ENCODE measurements around the gene ZNF485. TPM values are rescaled to one million over a fixed set of nuclear protein-coding genes. Genes with fewer than 3 reads are reported as not detected.

ZNF485 gene
- total RNA-seq, 1 experiment from 2014 or later = 1.2 TPM

GRCh38 chr10:43605850-43606322, 352 bp upstream of the ZNF485 start:
- TF ChIP-seq EZH2phosphoT487 (IDR thresholded peaks at IDR 0.05; ENCODE audit: borderline replicate concordance, low read length) (no peak), EZH2 (IDR thresholded peaks at IDR 0.05; ENCODE audit: low read length, unreplicated experiment) (no peak), CTCF (conservative IDR thresholded peaks at IDR 0.05; ENCODE audit: low read depth, low read length) (peak; percentile 35)
- Histone ChIP-seq H3K4me3 (ENCODE audit: low read length) (peak overlapping the region; percentile 77), H3K79me2 (ENCODE audit: low read length) (no peaks in the 10 kb centered on the region), H4K20me1 (ENCODE audit: low read length) (no peaks in the 10 kb centered on the region), H3K27ac (ENCODE audit: low read length) (no peak overlapping the region), H3K36me3 (ENCODE audit: low read depth, low read length) (peaks cover 8% of the 10 kb centered on the region; the same call in 1 of the 2 replicates), H3K4me1 (ENCODE audit: insufficient read depth, low read length) (peaks cover 9% of the 10 kb centered on the region), H2AFZ (ENCODE audit: low read length) (peak overlapping the region; percentile 88), H3K27me3 (ENCODE audit: low read length) (no peaks in the 10 kb centered on the region), H3K9me3 (ENCODE audit: low read length) (0 out of 2 replicates have a peak, but pooled peaks cover 2% of the 10 kb centered on the region), H3K9me2 (replicated peaks; ENCODE audit: low read length) (no peaks in the 10 kb centered on the region), H3K4me2 (ENCODE audit: low read length) (peak overlapping the region; percentile 92), H3F3A (ENCODE audit: low read length, unreplicated experiment) (no peaks in the 10 kb centered on the region), H3K9ac (ENCODE audit: low read length) (peak overlapping the region; percentile 85; the same call in 1 of the 2 replicates)
- DNase-seq (no peak), ATAC-seq (peak; percentile 63)
- intact Hi-C loops (cut with micrococcal nuclease) = loop anchor here (1.0 kb wide), 1 partner anchor 32 kb away; the partner anchor contains the start of gene ZNF239
- ChIA-PET CTCF (no interaction called here), POLR2A (ENCODE audit: unreplicated experiment) (no interaction called here)
- no TSS peak for BruUV-seq (replicated peaks)

- Histone ChIP-seq H3K4me3 (ENCODE audit: low read length) (peak overlapping the region; percentile 77), H3K4me2 (ENCODE audit: low read length) (peak overlapping the region; percentile 92), H2AFZ (ENCODE audit: low read length) (peak overlapping the region; percentile 88), H3K36me3 (ENCODE audit: low read depth, low read length) (peaks cover 18% of the 10 kb centered on the region), H3F3A (ENCODE audit: low read length, unreplicated experiment) (no peaks in the 10 kb centered on the region), H4K20me1 (ENCODE audit: low read length) (no peaks in the 10 kb centered on the region), H3K27ac (ENCODE audit: low read length) (no peak overlapping the region), H3K9me3 (ENCODE audit: low read length) (0 out of 2 replicates have a peak, but pooled peaks cover 7% of the 10 kb centered on the region), H3K4me1 (ENCODE audit: insufficient read depth, low read length) (peaks cover 9% of the 10 kb centered on the region), H3K79me2 (ENCODE audit: low read length) (no peaks in the 10 kb centered on the region), H3K27me3 (ENCODE audit: low read length) (no peaks in the 10 kb centered on the region), H3K9ac (ENCODE audit: low read length) (peak overlapping the region; percentile 85; the same call in 1 of the 2 replicates), H3K9me2 (replicated peaks; ENCODE audit: low read length) (no peaks in the 10 kb centered on the region)
- no peak for TF ChIP-seq CTCF (conservative IDR thresholded peaks at IDR 0.05; ENCODE audit: low read depth, low read length)
- BruUV-seq (replicated peaks) = TSS peak; percentile 46
- DNase-seq (no peak), ATAC-seq (no peak)
- ChIA-PET POLR2A (ENCODE audit: unreplicated experiment) (no interaction called here), CTCF (no interaction called here)
- intact Hi-C loops (cut with micrococcal nuclease) = no loop called here
Observed at GRCh38 chr10:43607199-43607573, 948 bp downstream of the ZNF485 start.

GRCh38 chr10:43610636-43611035, 4.4 kb downstream of the ZNF485 start:
- BruUV-seq (replicated peaks) = no TSS peak

More at GRCh38 chr10:43610636-43611035, 4.4 kb downstream of the ZNF485 start:
- ChIA-PET CTCF (no interaction called here), POLR2A (ENCODE audit: unreplicated experiment) (no interaction called here)
- TF ChIP-seq CTCF (conservative IDR thresholded peaks at IDR 0.05; ENCODE audit: low read depth, low read length) = no peak
- no peak for TF ChIP-seq EZH2 (IDR thresholded peaks at IDR 0.05; ENCODE audit: low read length, unreplicated experiment)
- no peak for TF ChIP-seq EZH2phosphoT487 (IDR thresholded peaks at IDR 0.05; ENCODE audit: borderline replicate concordance, low read length)
- H3K9me2 ChIP-seq (replicated peaks; ENCODE audit: low read length) = no peaks in the 10 kb centered on the region
- intact Hi-C loops (cut with micrococcal nuclease) = no loop called here
- no peak overlapping the region for H3K27ac ChIP-seq (ENCODE audit: low read length)
- H3K4me1 ChIP-seq (ENCODE audit: insufficient read depth, low read length) = peaks cover 9% of the 10 kb centered on the region
- no peaks in the 10 kb centered on the region for H3K27me3 ChIP-seq (ENCODE audit: low read length)
- no peak overlapping the region for H2AFZ ChIP-seq (ENCODE audit: low read length)
- no peak overlapping the region for H3K4me2 ChIP-seq (ENCODE audit: low read length)
- no peaks in the 10 kb centered on the region for H3F3A ChIP-seq (ENCODE audit: low read length, unreplicated experiment)
- ATAC-seq (no peak), DNase-seq (no peak)
- no peak overlapping the region for H3K4me3 ChIP-seq (ENCODE audit: low read length)
- H3K36me3 ChIP-seq (ENCODE audit: low read depth, low read length) = peaks cover 49% of the 10 kb centered on the region
- no peaks in the 10 kb centered on the region for H3K79me2 ChIP-seq (ENCODE audit: low read length)
- peaks cover 10% of the 10 kb centered on the region; the same call in 1 of the 2 replicates for H3K9me3 ChIP-seq (ENCODE audit: low read length)
- H3K9ac ChIP-seq (ENCODE audit: low read length) = no peak overlapping the region
- H4K20me1 ChIP-seq (ENCODE audit: low read length) = no peaks in the 10 kb centered on the region

Data from PC-3 (cell line).